Bronchial epithelial cell (primary cell): ENCODE measurements around the gene NRIP1. TPM values are rescaled to one million over a fixed set of nuclear protein-coding genes. Genes with fewer than 3 reads are reported as not detected.

Experiments
- DNase-seq: peaks from one replicate; pipeline ENCODE4 v3.0.0-alpha.2; 2010; ENCODE audit warnings: low read depth
- FAIRE-seq: peaks from 2 replicates; lab custom pipeline; 2011; peaks lifted over from hg19 to GRCh38; lab: Jason Lieb, UNC
- H3K27me3 ChIP-seq: 2 replicates; pipeline ENCODE4 v1.5.1; 2011; ENCODE audit warnings: low read length; ENCODE audit not compliant: control insufficient read depth, insufficient read depth
- H3K36me3 ChIP-seq: 2 replicates; pipeline ENCODE4 v1.5.1; 2011; ENCODE audit warnings: low read length; ENCODE audit not compliant: control insufficient read depth, insufficient read depth
- H3K4me3 ChIP-seq: 2 replicates; pipeline ENCODE4 v1.5.1; 2011; ENCODE audit warnings: mild to moderate bottlenecking, low read depth, low read length, control low read depth
- total RNA-seq: library from RNA; depleted of rRNA; stranded (reverse); fragments of >200 nt; gene quantifications from 2 replicates; pipeline ENCODE4 v1.2.1, GENCODE V29; 2014
- TF ChIP-seq, protein P1 (sequence below): IDR thresholded peaks from 2 replicates; pipeline ENCODE4 v1.5.1; 2011; ENCODE audit warnings: mild to moderate bottlenecking, moderate library complexity, low read length, control low read depth, inconsistent platforms; ENCODE audit not compliant: insufficient read depth, severe bottlenecking

NRIP1 gene
- total RNA-seq, 1 donor from 2014 or later, result 64.0 TPM

- FAIRE-seq (no peak), DNase-seq (no peak)
- TF ChIP-seq, protein P1, sequence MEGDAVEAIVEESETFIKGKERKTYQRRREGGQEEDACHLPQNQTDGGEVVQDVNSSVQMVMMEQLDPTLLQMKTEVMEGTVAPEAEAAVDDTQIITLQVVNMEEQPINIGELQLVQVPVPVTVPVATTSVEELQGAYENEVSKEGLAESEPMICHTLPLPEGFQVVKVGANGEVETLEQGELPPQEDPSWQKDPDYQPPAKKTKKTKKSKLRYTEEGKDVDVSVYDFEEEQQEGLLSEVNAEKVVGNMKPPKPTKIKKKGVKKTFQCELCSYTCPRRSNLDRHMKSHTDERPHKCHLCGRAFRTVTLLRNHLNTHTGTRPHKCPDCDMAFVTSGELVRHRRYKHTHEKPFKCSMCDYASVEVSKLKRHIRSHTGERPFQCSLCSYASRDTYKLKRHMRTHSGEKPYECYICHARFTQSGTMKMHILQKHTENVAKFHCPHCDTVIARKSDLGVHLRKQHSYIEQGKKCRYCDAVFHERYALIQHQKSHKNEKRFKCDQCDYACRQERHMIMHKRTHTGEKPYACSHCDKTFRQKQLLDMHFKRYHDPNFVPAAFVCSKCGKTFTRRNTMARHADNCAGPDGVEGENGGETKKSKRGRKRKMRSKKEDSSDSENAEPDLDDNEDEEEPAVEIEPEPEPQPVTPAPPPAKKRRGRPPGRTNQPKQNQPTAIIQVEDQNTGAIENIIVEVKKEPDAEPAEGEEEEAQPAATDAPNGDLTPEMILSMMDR, result no peak
- Histone ChIP-seq H3K36me3 (peaks cover 7% of the 10 kb centered on the region), H3K4me3 (no peak overlapping the region), H3K27me3 (no peaks in the 10 kb centered on the region)
These were observed 100.2 kb downstream of the NRIP1 start for GRCh38 chr21:14964621-14965020.

- Histone ChIP-seq H3K27me3 (no peaks in the 10 kb centered on the region), H3K36me3 (peaks cover 2% of the 10 kb centered on the region), H3K4me3 (no peak overlapping the region)
- TF ChIP-seq, protein P1, result no peak
- DNase-seq (no peak), FAIRE-seq (no peak)
These were observed 102.6 kb downstream of the NRIP1 start for GRCh38 chr21:14962217-14962616.

DNA sequence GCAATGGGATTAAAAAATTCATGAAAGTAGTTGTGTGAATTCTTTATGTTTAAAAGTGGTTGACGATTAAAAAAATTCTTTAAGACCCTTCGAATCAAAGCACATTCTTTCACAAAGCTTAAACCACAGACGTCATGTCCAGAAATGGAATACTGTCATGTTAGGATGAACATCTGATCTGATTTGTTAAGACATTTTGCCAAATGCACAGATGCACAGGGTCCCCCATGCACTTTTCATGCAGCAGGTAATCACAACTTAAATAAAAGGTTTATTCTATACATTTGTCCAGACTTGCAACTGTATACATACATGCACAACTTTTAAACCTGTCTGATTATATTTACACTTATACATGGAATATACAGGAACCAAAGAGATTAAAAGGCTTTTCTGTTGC lies 103.3 kb downstream of the NRIP1 start:
- TF ChIP-seq, protein P1, result no peak
- no peak for FAIRE-seq
- no peak overlapping the region for H3K4me3 ChIP-seq
- H3K36me3 ChIP-seq, result no peaks in the 10 kb centered on the region
- no peak for DNase-seq
- H3K27me3 ChIP-seq, result no peaks in the 10 kb centered on the region

GRCh38 chr21:14959343-14959742 lies 105.5 kb downstream of the NRIP1 start:
- H3K36me3 ChIP-seq, result no peaks in the 10 kb centered on the region

GRCh38 chr21:14957836-14958235 lies 107.0 kb downstream of the NRIP1 start:
- H3K27me3 ChIP-seq, result no peaks in the 10 kb centered on the region
- TF ChIP-seq, protein P1, result no peak
- no peaks in the 10 kb centered on the region for H3K36me3 ChIP-seq
- no peak overlapping the region for H3K4me3 ChIP-seq
- DNase-seq, result peak; percentile 63
- FAIRE-seq, result no peak

More at GRCh38 chr21:14959343-14959742, 105.5 kb downstream of the NRIP1 start:
- FAIRE-seq (no peak), DNase-seq (peak; percentile 27)
- TF ChIP-seq, protein P1, result no peak
- no peak overlapping the region for H3K4me3 ChIP-seq
- no peaks in the 10 kb centered on the region for H3K27me3 ChIP-seq

DNA sequence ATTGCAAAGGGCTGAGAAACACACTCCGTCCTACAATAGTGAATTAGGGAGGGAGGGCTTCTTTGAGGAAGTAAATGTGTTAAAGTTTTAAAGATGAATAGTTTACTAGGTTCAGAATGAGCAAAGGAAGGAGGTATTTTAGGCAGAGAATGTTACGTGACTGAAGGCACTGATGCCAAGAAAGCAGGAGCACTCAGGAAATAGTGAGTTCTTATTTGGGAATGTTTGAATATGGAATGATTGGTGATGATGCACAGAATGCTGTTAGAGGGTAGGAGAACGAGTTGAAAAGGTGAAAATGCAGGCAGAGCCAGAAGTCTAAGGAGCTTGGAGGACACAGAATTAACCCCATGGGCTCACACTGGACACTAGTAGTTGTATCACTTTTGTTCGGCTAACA lies 108.0 kb downstream of the NRIP1 start:
- FAIRE-seq, result no peak
- Histone ChIP-seq H3K27me3 (no peaks in the 10 kb centered on the region), H3K36me3 (no peaks in the 10 kb centered on the region), H3K4me3 (no peak overlapping the region)
- DNase-seq, result peak; percentile 86
- TF ChIP-seq, protein P1, result no peak
